Keratinocyte (primary cell): ENCODE results near the gene ZNF212.

Experiments used
- CTCF ChIP-seq, 3 experiments: IDR thresholded peaks in 1 of 3; conservative IDR thresholded peaks in 1 of 3; optimal IDR thresholded peaks in 1 of 3; 2 replicates in 2 of 3; 3 replicates in 1 of 3; pipeline versions ENCODE3 to v1.5.1; 2011; ENCODE audit warnings: low read length in 3 of 3, mild to moderate bottlenecking in 3 of 3, moderate library complexity in 2 of 3, control low read depth in 1 of 3, inconsistent platforms in 1 of 3; ENCODE audit not compliant: insufficient read depth in 2 of 3; ENCODE audit errors: extremely low read depth in 1 of 3
- EZH2 ChIP-seq: IDR thresholded peaks from one replicate; pipeline ENCODE4 v1.6.1; 2012; ENCODE audit warnings: inconsistent platforms, mild to moderate bottlenecking, low read length, moderate library complexity

DNA sequence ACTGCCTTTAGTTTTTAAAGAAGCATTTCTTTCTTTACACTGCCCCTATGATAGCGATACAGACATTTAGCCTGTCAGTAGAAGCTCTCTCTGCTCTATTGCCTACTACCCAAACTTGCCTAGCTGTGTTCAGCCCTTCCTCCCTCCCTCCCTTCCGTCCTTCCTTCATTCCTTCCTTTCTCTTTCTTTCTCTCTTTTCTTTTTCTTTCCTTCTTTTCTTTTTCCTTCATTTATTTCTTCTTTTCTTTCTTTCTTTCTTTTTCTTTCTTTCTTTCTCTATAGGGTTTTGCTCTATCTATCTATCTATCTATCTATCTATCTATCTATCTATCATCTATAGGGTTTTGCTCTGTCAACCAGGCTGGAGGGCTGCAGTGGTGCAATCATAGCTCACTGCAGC lies 7.1 kb upstream of the ZNF212 start:
- no peak for TF ChIP-seq CTCF (optimal IDR thresholded peaks at IDR 0.05 in 1 of 3, IDR thresholded peaks at IDR 0.05 in 1 of 3, conservative IDR thresholded peaks at IDR 0.05 in 1 of 3; ENCODE audit: extremely low read depth in 1 of 3, insufficient read depth in 2 of 3, low read length in 3 of 3)
- no peak for TF ChIP-seq EZH2
